ENCODE measurements around the gene S100PBP. TPM values are rescaled to one million over a fixed set of nuclear protein-coding genes. Genes with fewer than 3 reads are reported as not detected.
A peak's percentile ranks its signal among the peaks of the same experiment; 100 is the strongest.

Gene S100PBP
- 10 to 100 TPM; 15.6 to 27.0 TPM for total RNA-seq

GRCh38 chr1:32817159-32817814, at the start of gene S100PBP, which contains the start of gene YARS1:
TSS of gene S100PBP (plus strand) at chr1:32817653. CDS start at chr1:32826100, 8,447 bp downstream.
TSS of gene YARS1 (minus strand) at chr1:32817358. CDS start at chr1:32817244, 114 bp downstream.
- peaks cover 52% of the 10 kb centered on the region for H3K4me1 ChIP-seq
- peak within 1 kb of the TSS; percentile 78 to 98 for H3K4me3 ChIP-seq
- no peaks in the 10 kb centered on the region for H3K9me3 ChIP-seq
- peak in 5 of 7 experiments; percentile 8 to 51 (median 29) for TF ChIP-seq CTCF (IDR thresholded peaks at IDR 0.05)
- peak; percentile 31 to 83 (median 80) for TF ChIP-seq POLR2A (IDR thresholded peaks at IDR 0.05)
- intact Hi-C loops (cut with DNase I): no loop called here
- peak within 1 kb of the TSS; percentile 91 to 96 (median 93) for H3K27ac ChIP-seq
- DNase-seq (peak; percentile 99 to 100 (median 99)), ATAC-seq (peak; percentile 96)
- no peaks in the 10 kb centered on the region for H3K27me3 ChIP-seq
- WGBS, 2 donors: 0 to 1% methylated on average over 38 to 54 of the region's 55 CpGs
- H3K36me3 ChIP-seq (replicated peaks in 1 of 2; ENCODE audit: insufficient read depth in 1 of 2, low read depth in 2 of 2): no peaks in the 10 kb centered on the region

- H3K27ac ChIP-seq: peak overlapping the region in 3 of 4 donors; percentile 62 to 99 (median 68)
- peaks cover 68% of the 10 kb centered on the region for H3K4me1 ChIP-seq
- no peaks in the 10 kb centered on the region for H3K9me3 ChIP-seq
- TF ChIP-seq CTCF (IDR thresholded peaks at IDR 0.05): no peak
- TF ChIP-seq POLR2A (IDR thresholded peaks at IDR 0.05): no peak
- WGBS, 2 donors: 85 to 94% methylated on average over 9 to 16 of the region's 16 CpGs
- peaks cover 4 to 10% of the 10 kb centered on the region in 2 donors for H3K36me3 ChIP-seq (replicated peaks in 1 of 2; ENCODE audit: insufficient read depth in 1 of 2, low read depth in 2 of 2)
- no peaks in the 10 kb centered on the region for H3K27me3 ChIP-seq
- intact Hi-C loops (cut with DNase I): loop anchor here (5.0 kb wide), 1 partner anchor 36 kb away; no protein-coding TSS in a partner anchor
- no peak overlapping the region for H3K4me3 ChIP-seq
- ATAC-seq: no peak
- no peak for DNase-seq
These were observed 49.2 kb upstream of the S100PBP start for GRCh38 chr1:32768110-32768850.

- Histone ChIP-seq H3K36me3 (replicated peaks in 1 of 2; ENCODE audit: insufficient read depth in 1 of 2, low read depth in 2 of 2) (peaks cover 4 to 10% of the 10 kb centered on the region in 2 donors), H3K9me3 (no peaks in the 10 kb centered on the region), H3K27ac (peak overlapping the region in 1 of 4 donors; percentile 20), H3K4me3 (no peak overlapping the region), H3K27me3 (no peaks in the 10 kb centered on the region), H3K4me1 (peaks cover 67% of the 10 kb centered on the region)
- DNase-seq: no peak
- no peak for ATAC-seq
- TF ChIP-seq POLR2A (IDR thresholded peaks at IDR 0.05) (no peak), CTCF (IDR thresholded peaks at IDR 0.05) (no peak)
- intact Hi-C loops (cut with DNase I): loop anchor here (5.0 kb wide), 2 partner anchors 37 to 57 kb away; no protein-coding TSS in a partner anchor
- whole genome bisulfite sequencing, 2 donors: 87% methylated on average over 9 to 23 of the region's 32 CpGs
These were observed 47.8 kb upstream of the S100PBP start for GRCh38 chr1:32769524-32770220.

GRCh38 chr1:32770221-32770731, 47.2 kb upstream of the S100PBP start:
- 92% methylated on average over 16 to 19 of the region's 25 CpGs for WGBS, 2 donors
- peak in 1 of 4 donors; percentile 16 for DNase-seq
- Histone ChIP-seq H3K9me3 (no peaks in the 10 kb centered on the region), H3K36me3 (replicated peaks in 1 of 2; ENCODE audit: insufficient read depth in 1 of 2, low read depth in 2 of 2) (peaks cover 4 to 12% of the 10 kb centered on the region in 2 donors), H3K4me1 (peaks cover 65% of the 10 kb centered on the region), H3K27ac (no peak overlapping the region), H3K27me3 (no peaks in the 10 kb centered on the region), H3K4me3 (no peak overlapping the region)
- no peak for ATAC-seq
- TF ChIP-seq CTCF (IDR thresholded peaks at IDR 0.05) (no peak), POLR2A (IDR thresholded peaks at IDR 0.05) (no peak)
- intact Hi-C loops (cut with DNase I): loop anchor here (5.0 kb wide), 1 partner anchor 58 kb away; no protein-coding TSS in a partner anchor
